Skeletal muscle tissue (tissue), 5 donors: ENCODE results near the gene TMCC3. TPM values are rescaled to one million over a fixed set of nuclear protein-coding genes. Genes with fewer than 3 reads are reported as not detected.

Experiments
- H3K27ac ChIP-seq: one replicate; pipeline ENCODE4 v1.7.0; 2013; ENCODE audit warnings: mild to moderate bottlenecking, low read depth, low read length, inconsistent platforms
- H3K27me3 ChIP-seq, 3 donors: one replicate each; pipeline ENCODE4 v1.7.0; 2013; ENCODE audit warnings: low read length in 3 of 3; ENCODE audit not compliant: control insufficient read depth in 3 of 3, insufficient read depth in 3 of 3
- H3K36me3 ChIP-seq, 3 donors: one replicate each; pipeline ENCODE4 v1.7.0; 2013; ENCODE audit warnings: low read length in 3 of 3; ENCODE audit not compliant: control insufficient read depth in 3 of 3, insufficient read depth in 3 of 3
- H3K4me1 ChIP-seq, 3 donors: one replicate each; pipeline ENCODE4 v1.7.0; 2013; ENCODE audit warnings: low read length in 3 of 3, mild to moderate bottlenecking in 3 of 3; ENCODE audit not compliant: control insufficient read depth in 3 of 3, insufficient read depth in 3 of 3
- H3K4me3 ChIP-seq, 3 donors: one replicate each; pipeline ENCODE4 v1.7.0; 2013; ENCODE audit warnings: low read length in 3 of 3
- H3K9ac ChIP-seq, 3 donors: one replicate each; pipeline ENCODE4 v1.7.0; 2013; ENCODE audit warnings: low read length in 3 of 3, mild to moderate bottlenecking in 3 of 3, moderate library complexity in 2 of 3, low read depth in 1 of 3
- H3K9me3 ChIP-seq, 3 donors: one replicate each; pipeline ENCODE4 v1.7.0; 2013; ENCODE audit warnings: low read length in 3 of 3; ENCODE audit not compliant: control insufficient read depth in 3 of 3
- small RNA-seq: library from RNA; depleted of rRNA; stranded (forward); fragments of <200 nt; gene quantifications from one replicate; pipeline ENCODE3, GENCODE V24; 2014
- total RNA-seq: library from RNA; depleted of rRNA; stranded (reverse); fragments of >200 nt; gene quantifications from one replicate; pipeline ENCODE4 v1.2.3, GENCODE V29; 2014
- donor health status: Osteomylitis.

TMCC3 gene
- total RNA-seq, 1 donor from 2014 or later = 16.7 TPM

- Histone ChIP-seq H3K4me3 (no peak overlapping the region), H3K4me1 (no peaks in the 10 kb centered on the region), H3K9ac (peak overlapping the region in 1 of 3 donors; percentile 1), H3K9me3 (no peaks in the 10 kb centered on the region), H3K36me3 (no peaks in the 10 kb centered on the region), H3K27ac (no peak overlapping the region), H3K27me3 (no peaks in the 10 kb centered on the region)
Observed at GRCh38 chr12:94532490-94533422, 117.6 kb downstream of the TMCC3 start.

- no peaks in the 10 kb centered on the region for H3K36me3 ChIP-seq
- H3K4me1 ChIP-seq = no peaks in the 10 kb centered on the region
- no peaks in the 10 kb centered on the region for H3K27me3 ChIP-seq
Observed at GRCh38 chr12:94531196-94531720, 119.1 kb downstream of the TMCC3 start.

GRCh38 chr12:94525951-94526350 is 124.4 kb downstream of the TMCC3 start:
- no peaks in the 10 kb centered on the region for H3K9me3 ChIP-seq
- no peak overlapping the region for H3K9ac ChIP-seq
- H3K27ac ChIP-seq = no peak overlapping the region
- no peaks in the 10 kb centered on the region for H3K27me3 ChIP-seq
- no peak overlapping the region for H3K4me3 ChIP-seq
- no peaks in the 10 kb centered on the region for H3K4me1 ChIP-seq
- no peaks in the 10 kb centered on the region for H3K36me3 ChIP-seq

More at GRCh38 chr12:94531196-94531720, 119.1 kb downstream of the TMCC3 start:
- no peaks in the 10 kb centered on the region for H3K9me3 ChIP-seq
- H3K9ac ChIP-seq = no peak overlapping the region
- no peak overlapping the region for H3K27ac ChIP-seq
- no peak overlapping the region for H3K4me3 ChIP-seq

Small RNA genes within 50 kb of the gene (small RNA-seq; reads per million reads assigned to genes)
- gene LSM3P2 (not detected), gene MIR5700 (not detected)

Other genes starting within 250 kb of the TMCC3 start
- gene CEP83, start 190.7 kb downstream of the TMCC3 start, total RNA-seq = 10.4 TPM